Endothelial cell of umbilical vein (primary cell): ENCODE results near the gene GIMAP8. TPM values are rescaled to one million over a fixed set of nuclear protein-coding genes. Genes with fewer than 3 reads are reported as not detected.

Source experiments
- BruUV-seq: library from RNA; stranded (reverse); fragments of 400-500 nt; replicated peaks from 2 replicates; lab custom pipeline; 2021; lab: Mats Ljungman, UMichigan
- CTCF ChIA-PET: fragments of 300-600, 350-600 bp; sonication (Branson Sonifier 250); formaldehyde crosslinking; loops from one replicate; lab custom pipeline; 2021; ENCODE audit warnings: antibody characterized with exemption, inconsistent platforms; lab: Charles Lee
- POLR2A ChIA-PET: fragments of 300-600, 350-600 bp; sonication (Branson Sonifier 250); formaldehyde crosslinking; loops from one replicate; lab custom pipeline; 2021; ENCODE audit warnings: antibody characterized with exemption, inconsistent platforms; lab: Charles Lee
- DNase-seq: peaks from one replicate; pipeline ENCODE4 v3.0.0-alpha.2; 2011; ENCODE audit warnings: low read depth, low spot score
- FAIRE-seq: peaks from 2 replicates; lab custom pipeline; 2011; peaks lifted over from hg19 to GRCh38; lab: Jason Lieb, UNC
- H2AFZ ChIP-seq: 2 replicates; pipeline ENCODE4 v1.6.0; 2012; ENCODE audit warnings: low read depth, low read length, control low read depth, inconsistent platforms
- H3K27ac ChIP-seq: 2 replicates; pipeline ENCODE4 v1.5.1; 2011; ENCODE audit warnings: low read depth, mild to moderate bottlenecking, control low read depth, low read length, moderate library complexity; ENCODE audit not compliant: insufficient read depth
- H3K27me3 ChIP-seq, 2 experiments: 2 replicates each; pipeline versions ENCODE4 v1.6.0 to v1.6.1; 2011; ENCODE audit warnings: low read length in 2 of 2, mixed read lengths in 1 of 2; ENCODE audit not compliant: control insufficient read depth in 2 of 2, insufficient read depth in 2 of 2
- H3K36me3 ChIP-seq, 2 experiments: 2 replicates in 1 of 2; 3 replicates in 1 of 2; pipeline ENCODE4 v1.5.1; 2011; ENCODE audit warnings: low read length in 2 of 2, mild to moderate bottlenecking in 1 of 2, moderate library complexity in 1 of 2; ENCODE audit not compliant: control insufficient read depth in 2 of 2, insufficient read depth in 2 of 2; ENCODE audit errors: extremely low read depth in 1 of 2
- H3K4me1 ChIP-seq: 3 replicates; pipeline ENCODE4 v1.5.1; 2011; ENCODE audit warnings: mild to moderate bottlenecking, low read length; ENCODE audit not compliant: control insufficient read depth, insufficient read depth; ENCODE audit errors: extremely low read depth
- H3K4me2 ChIP-seq: 2 replicates; pipeline ENCODE4 v1.6.1; 2011; ENCODE audit warnings: low read length, control low read depth, mixed read lengths; ENCODE audit not compliant: insufficient read depth
- H3K4me3 ChIP-seq, 3 experiments: fragments of 200-600 bp in 1 of 3; sonication (generic), shearing (Covaris generic) in 1 of 3; replicated peaks in 1 of 3; 2 replicates each; pipeline ENCODE4 v1.5.1; 2011 to 2016; ENCODE audit warnings: control low read depth in 3 of 3, low read length in 3 of 3, mild to moderate bottlenecking in 2 of 3, inconsistent platforms in 1 of 3, low read depth in 1 of 3, moderate library complexity in 1 of 3; ENCODE audit not compliant: insufficient read depth in 1 of 3
- H3K79me2 ChIP-seq: 2 replicates; pipeline ENCODE4 v1.6.0; 2012; ENCODE audit warnings: low read length, inconsistent platforms; ENCODE audit not compliant: control insufficient read depth, insufficient read depth
- H3K9ac ChIP-seq: replicated peaks from 2 replicates; pipeline ENCODE3; 2011; ENCODE audit warnings: low read length, control low read depth; ENCODE audit not compliant: insufficient read depth; ENCODE audit errors: extremely low read depth
- H3K9me1 ChIP-seq: replicated peaks from 3 replicates; pipeline ENCODE4 v1.6.0; 2011; ENCODE audit warnings: mild to moderate bottlenecking, low read length; ENCODE audit not compliant: control insufficient read depth, insufficient read depth; ENCODE audit errors: extremely low read depth
- H3K9me3 ChIP-seq: replicated peaks from 2 replicates; pipeline ENCODE4 v1.5.1; 2012; ENCODE audit warnings: low read length, inconsistent platforms; ENCODE audit not compliant: control insufficient read depth, insufficient read depth
- H4K20me1 ChIP-seq: replicated peaks from 2 replicates; pipeline ENCODE3; 2011; ENCODE audit warnings: mild to moderate bottlenecking, low read length; ENCODE audit not compliant: control insufficient read depth, insufficient read depth; ENCODE audit errors: extremely low read depth
- FOS ChIP-seq: IDR thresholded peaks from 2 replicates; pipeline ENCODE4 v1.6.1; 2011; ENCODE audit warnings: mild to moderate bottlenecking, low read length, moderate library complexity, borderline replicate concordance; ENCODE audit not compliant: insufficient read depth
- GATA2 ChIP-seq: IDR thresholded peaks from 2 replicates; pipeline ENCODE4 v1.7.0; 2011; ENCODE audit warnings: low read depth, mild to moderate bottlenecking, moderate library complexity, mixed read lengths, low read length; ENCODE audit not compliant: insufficient read length, insufficient read depth
- JUN ChIP-seq: IDR thresholded peaks from 2 replicates; pipeline ENCODE4 v1.6.1; 2011; ENCODE audit warnings: borderline replicate concordance, low read depth; ENCODE audit not compliant: insufficient read length, insufficient read depth
- MYC ChIP-seq: IDR thresholded peaks from one replicate; pipeline ENCODE4 v1.6.1; 2011; ENCODE audit warnings: mild to moderate bottlenecking, low read depth, low read length
- POLR2A ChIP-seq: IDR thresholded peaks from 2 replicates; pipeline ENCODE4 v1.6.1; 2012; ENCODE audit warnings: low read depth, mild to moderate bottlenecking, control low read depth, low read length
- POLR2AphosphoS5 ChIP-seq: IDR thresholded peaks from 2 replicates; pipeline ENCODE4 v1.6.1; 2012; ENCODE audit warnings: low read depth, mild to moderate bottlenecking, control low read depth, low read length, moderate library complexity; ENCODE audit not compliant: insufficient read depth
- dilution Hi-C: fragments of 300-500 bp; cut with MboI; formaldehyde crosslinking; loops from one replicate; pipeline ENCODE4 v1.15.0; 2019; ENCODE audit warnings: low sequenced_read_pairs; ENCODE audit not compliant: extremely low pct_ligation_motif_present
- intact Hi-C: fragments of 100-400 bp; cut with micrococcal nuclease; formaldehyde crosslinking; loops from one replicate; pipeline ENCODE4 v1.10.0; 2022
- polyA plus RNA-seq, 4 experiments: library from polyadenylated mRNA; depleted of rRNA in 3 of 4; stranded (reverse) in 3 of 4; unstranded in 1 of 4; fragments of >200 nt; gene quantifications; 2 replicates each; pipeline versions ENCODE4 v1.2.1 to v1.2.3, GENCODE V29; 2011 to 2012; ENCODE audit warnings: missing spikeins in 1 of 4
- total RNA-seq: library from RNA; stranded (reverse); gene quantifications from 2 replicates; pipeline ENCODE4 v1.2.3, GENCODE V29; 2021
- TF ChIP-seq, protein P1 (sequence below), 2 donors: IDR thresholded peaks; 1 replicate in 1 of 2; 2 replicates in 1 of 2; pipeline ENCODE4 v1.5.1; 2011; ENCODE audit warnings: low read length in 2 of 2, mild to moderate bottlenecking in 2 of 2, moderate library complexity in 2 of 2, control low read depth in 1 of 2, inconsistent platforms in 1 of 2, low read depth in 1 of 2; ENCODE audit not compliant: insufficient read depth in 1 of 2; ENCODE audit errors: extremely low read depth in 1 of 2

Gene GIMAP8
- total and polyA plus RNA-seq, 2 donors (not counting 3 experiments of a cell fraction or from before 2014, with no cell fraction given) = 32.2 to 71.8 TPM

DNA sequence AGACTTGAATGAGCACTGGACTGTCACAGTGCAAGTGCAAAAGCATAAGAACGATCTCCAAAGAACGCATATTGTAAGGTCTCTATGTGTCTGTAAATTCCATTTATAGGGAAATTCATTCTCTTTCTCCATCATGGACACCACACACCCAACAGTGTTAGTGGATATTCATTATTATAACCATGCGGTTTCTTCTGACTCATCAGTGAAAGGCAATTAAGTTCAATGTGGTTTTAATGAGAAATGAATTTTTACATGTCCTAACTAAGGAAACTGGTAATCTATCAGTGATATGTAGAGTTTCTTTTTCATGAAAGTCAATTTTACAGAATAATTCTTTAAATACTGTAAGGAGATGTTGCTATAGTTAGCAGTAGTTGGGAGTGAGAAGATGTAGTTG is 25.9 kb downstream of the GIMAP8 start:
- Histone ChIP-seq H3K27me3 (no peaks in the 10 kb centered on the region), H3K79me2 (peaks cover 3% of the 10 kb centered on the region), H3K4me2 (no peak overlapping the region), H3K4me3 (no peak overlapping the region), H2AFZ (no peak overlapping the region), H4K20me1 (no peaks in the 10 kb centered on the region), H3K36me3 (peaks cover 21 to 64% of the 10 kb centered on the region in 2 experiments), H3K9me1 (no peaks in the 10 kb centered on the region), H3K9me3 (no peaks in the 10 kb centered on the region), H3K9ac (no peak overlapping the region), H3K4me1 (peaks cover 2% of the 10 kb centered on the region), H3K27ac (no peak overlapping the region)
- dilution Hi-C loops (no loop called here), intact Hi-C loops (no loop called here)
- no peak for DNase-seq
- no peak for FAIRE-seq
- ChIA-PET CTCF (no interaction called here), POLR2A (no interaction called here)
- BruUV-seq = no TSS peak
- TF ChIP-seq FOS (no peak), POLR2A (no peak), MYC (no peak), GATA2 (no peak), POLR2AphosphoS5 (no peak), JUN (no peak)
- TF ChIP-seq, protein P1, sequence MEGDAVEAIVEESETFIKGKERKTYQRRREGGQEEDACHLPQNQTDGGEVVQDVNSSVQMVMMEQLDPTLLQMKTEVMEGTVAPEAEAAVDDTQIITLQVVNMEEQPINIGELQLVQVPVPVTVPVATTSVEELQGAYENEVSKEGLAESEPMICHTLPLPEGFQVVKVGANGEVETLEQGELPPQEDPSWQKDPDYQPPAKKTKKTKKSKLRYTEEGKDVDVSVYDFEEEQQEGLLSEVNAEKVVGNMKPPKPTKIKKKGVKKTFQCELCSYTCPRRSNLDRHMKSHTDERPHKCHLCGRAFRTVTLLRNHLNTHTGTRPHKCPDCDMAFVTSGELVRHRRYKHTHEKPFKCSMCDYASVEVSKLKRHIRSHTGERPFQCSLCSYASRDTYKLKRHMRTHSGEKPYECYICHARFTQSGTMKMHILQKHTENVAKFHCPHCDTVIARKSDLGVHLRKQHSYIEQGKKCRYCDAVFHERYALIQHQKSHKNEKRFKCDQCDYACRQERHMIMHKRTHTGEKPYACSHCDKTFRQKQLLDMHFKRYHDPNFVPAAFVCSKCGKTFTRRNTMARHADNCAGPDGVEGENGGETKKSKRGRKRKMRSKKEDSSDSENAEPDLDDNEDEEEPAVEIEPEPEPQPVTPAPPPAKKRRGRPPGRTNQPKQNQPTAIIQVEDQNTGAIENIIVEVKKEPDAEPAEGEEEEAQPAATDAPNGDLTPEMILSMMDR (IDR thresholded peaks at IDR 0.05; ENCODE audit: extremely low read depth in 1 of 2, insufficient read depth in 1 of 2, low read depth in 1 of 2, low read length in 2 of 2) = no peak
